Osteoblast (primary cell): ENCODE measurements around the gene BCL2L14. TPM values are rescaled to one million over a fixed set of nuclear protein-coding genes. Genes with fewer than 3 reads are reported as not detected.

Source experiments
- DNase-seq: peaks from one replicate; pipeline ENCODE4 v3.0.0; 2011; ENCODE audit warnings: low spot score, mixed read lengths; ENCODE audit not compliant: insufficient read length; ENCODE audit errors: missing footprints
- H2AFZ ChIP-seq: 2 replicates; pipeline ENCODE4 v1.6.0; 2011; ENCODE audit warnings: mild to moderate bottlenecking, low read length
- H3K27ac ChIP-seq: 2 replicates; pipeline ENCODE4 v1.5.1; 2011; ENCODE audit warnings: mild to moderate bottlenecking, low read depth, low read length, moderate library complexity
- H3K27me3 ChIP-seq: 2 replicates; pipeline ENCODE4 v1.6.0; 2012; ENCODE audit warnings: mild to moderate bottlenecking, control low read depth, inconsistent platforms, low read length, moderate library complexity; ENCODE audit not compliant: insufficient read depth
- H3K36me3 ChIP-seq: 2 replicates; pipeline ENCODE4 v1.5.1; 2011; ENCODE audit warnings: mild to moderate bottlenecking, low read length, control low read depth, moderate library complexity; ENCODE audit not compliant: insufficient read depth
- H3K4me1 ChIP-seq: 2 replicates; pipeline ENCODE4 v1.5.1; 2011; ENCODE audit warnings: mild to moderate bottlenecking, low read length, control low read depth, moderate library complexity; ENCODE audit not compliant: insufficient read depth
- H3K4me2 ChIP-seq: 2 replicates; pipeline ENCODE4 v1.6.0; 2011; ENCODE audit warnings: mild to moderate bottlenecking, low read length; ENCODE audit not compliant: insufficient read depth
- H3K4me3 ChIP-seq: fragments of 200-600 bp; sonication (generic); 3 replicates; pipeline ENCODE4 v1.5.1; 2012; ENCODE audit warnings: mild to moderate bottlenecking, low read length, inconsistent platforms; ENCODE audit not compliant: insufficient read depth
- H3K79me2 ChIP-seq: 2 replicates; pipeline ENCODE4 v1.6.0; 2012; ENCODE audit warnings: mild to moderate bottlenecking, low read length, control low read depth, inconsistent platforms; ENCODE audit not compliant: insufficient read depth
- H3K9me3 ChIP-seq: 2 replicates; pipeline ENCODE4 v1.5.1; 2011; ENCODE audit warnings: low read depth, low read length, control low read depth
- H4K20me1 ChIP-seq: 2 replicates; pipeline ENCODE4 v1.6.0; 2012; ENCODE audit warnings: mild to moderate bottlenecking, low read length, control low read depth; ENCODE audit not compliant: insufficient read depth
- CTCF ChIP-seq: IDR thresholded peaks from 2 replicates; pipeline ENCODE4 v1.5.1; 2011; ENCODE audit warnings: mild to moderate bottlenecking, low read depth, low read length, moderate library complexity; ENCODE audit errors: extremely low read depth
- total RNA-seq: library from RNA; depleted of rRNA; stranded (reverse); fragments of >200 nt; gene quantifications from 2 replicates; pipeline ENCODE4 v1.2.3, GENCODE V29; 2012

BCL2L14 gene
- total RNA-seq, 1 donor: not detected

- Histone ChIP-seq H3K4me2 (no peak overlapping the region), H3K4me3 (no peak overlapping the region), H3K27ac (no peak overlapping the region), H4K20me1 (no peaks in the 10 kb centered on the region), H3K36me3 (peaks cover 6% of the 10 kb centered on the region), H3K4me1 (no peaks in the 10 kb centered on the region), H3K79me2 (no peaks in the 10 kb centered on the region), H3K9me3 (no peaks in the 10 kb centered on the region), H2AFZ (no peak overlapping the region), H3K27me3 (no peaks in the 10 kb centered on the region)
- DNase-seq: no peak
- TF ChIP-seq CTCF: no peak
Measured at GRCh38 chr12:12115514-12115913, 44.8 kb downstream of the BCL2L14 start.

GRCh38 chr12:12116677-12117076, 45.9 kb downstream of the BCL2L14 start:
- TF ChIP-seq CTCF: no peak
- no peak overlapping the region for H3K27ac ChIP-seq
- no peak overlapping the region for H3K4me3 ChIP-seq
- DNase-seq: no peak
- no peaks in the 10 kb centered on the region for H3K27me3 ChIP-seq
- H2AFZ ChIP-seq: no peak overlapping the region
- H3K79me2 ChIP-seq: no peaks in the 10 kb centered on the region
- H3K36me3 ChIP-seq: peaks cover 12% of the 10 kb centered on the region
- H3K4me2 ChIP-seq: no peak overlapping the region
- H4K20me1 ChIP-seq: no peaks in the 10 kb centered on the region
- no peaks in the 10 kb centered on the region for H3K9me3 ChIP-seq
- H3K4me1 ChIP-seq: no peaks in the 10 kb centered on the region

- no peak for TF ChIP-seq CTCF
- Histone ChIP-seq H3K79me2 (no peaks in the 10 kb centered on the region), H3K27ac (no peak overlapping the region), H3K4me2 (no peak overlapping the region), H3K36me3 (peaks cover 34% of the 10 kb centered on the region), H3K4me3 (no peak overlapping the region), H3K4me1 (no peaks in the 10 kb centered on the region), H4K20me1 (no peaks in the 10 kb centered on the region), H2AFZ (no peak overlapping the region), H3K27me3 (no peaks in the 10 kb centered on the region), H3K9me3 (no peaks in the 10 kb centered on the region)
- DNase-seq: no peak
Measured at GRCh38 chr12:12121061-12121460, 50.3 kb downstream of the BCL2L14 start.

- H4K20me1 ChIP-seq: no peaks in the 10 kb centered on the region
- no peak overlapping the region for H3K4me2 ChIP-seq
- no peaks in the 10 kb centered on the region for H3K27me3 ChIP-seq
- DNase-seq: no peak
- H3K36me3 ChIP-seq: peaks cover 44% of the 10 kb centered on the region
- TF ChIP-seq CTCF: no peak
- H3K4me3 ChIP-seq: no peak overlapping the region
- H2AFZ ChIP-seq: no peak overlapping the region
- no peaks in the 10 kb centered on the region for H3K9me3 ChIP-seq
- no peaks in the 10 kb centered on the region for H3K79me2 ChIP-seq
- H3K27ac ChIP-seq: no peak overlapping the region
- no peaks in the 10 kb centered on the region for H3K4me1 ChIP-seq
Measured at GRCh38 chr12:12123036-12123604, 52.4 kb downstream of the BCL2L14 start.
